Tibial nerve (tissue), 4 donors: ENCODE results near the gene NEU2.

ENCODE experiments used
- EP300 ChIP-seq, 2 donors: sonication (generic); formaldehyde crosslinking; IDR thresholded peaks; one replicate each; pipeline ENCODE4 v1.6.1; 2017; ENCODE audit warnings: antibody characterized with exemption in 2 of 2, mild to moderate bottlenecking in 1 of 2
- POLR2A ChIP-seq, 2 donors: fragments of 450-650 bp; IDR thresholded peaks; one replicate each; pipeline ENCODE4 v1.6.1; 2017; ENCODE audit warnings: antibody characterized with exemption in 2 of 2, mild to moderate bottlenecking in 2 of 2, moderate library complexity in 2 of 2
- TF ChIP-seq, protein P1 (sequence below), 5 experiments: fragments of 200-600 bp in 3 of 5; fragments of 450-650 bp in 2 of 5; sonication (generic) in 3 of 5; IDR thresholded peaks; one replicate each; pipeline ENCODE4 v1.5.1; 2016 to 2019; ENCODE audit warnings: antibody characterized with exemption in 5 of 5, mild to moderate bottlenecking in 3 of 5, moderate library complexity in 2 of 5

DNA sequence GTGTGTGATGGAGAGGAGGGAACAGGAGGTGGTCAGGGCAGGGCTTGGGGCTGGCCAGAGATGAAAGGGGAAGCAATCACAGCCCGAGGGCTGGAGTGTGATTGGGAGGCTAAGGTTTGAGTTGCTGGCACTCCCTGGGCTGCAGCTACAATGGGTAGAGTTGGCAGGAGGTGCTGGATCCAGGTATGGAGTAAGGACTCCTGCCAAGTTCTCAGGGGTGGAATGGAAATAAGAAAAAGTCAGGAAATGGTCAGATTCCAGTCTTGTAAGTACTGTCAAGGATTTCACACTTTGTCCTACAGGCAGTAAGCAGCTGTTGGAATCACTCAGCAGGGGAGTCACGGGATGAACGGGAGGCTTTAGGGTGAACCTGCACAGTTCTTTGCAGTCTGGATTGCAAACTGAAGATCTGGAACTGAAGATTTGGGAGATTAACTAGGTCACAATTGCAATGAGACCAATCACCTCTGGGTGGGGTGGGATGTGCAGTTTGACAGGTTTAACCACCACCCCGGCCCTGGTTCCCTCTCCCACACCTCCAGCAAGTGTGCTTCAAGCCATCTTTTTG, 16.8 kb downstream of the NEU2 start:
- TF ChIP-seq POLR2A (IDR thresholded peaks at IDR 0.05) (no peak), EP300 (IDR thresholded peaks at IDR 0.05) (no peak)
- TF ChIP-seq, protein P1, sequence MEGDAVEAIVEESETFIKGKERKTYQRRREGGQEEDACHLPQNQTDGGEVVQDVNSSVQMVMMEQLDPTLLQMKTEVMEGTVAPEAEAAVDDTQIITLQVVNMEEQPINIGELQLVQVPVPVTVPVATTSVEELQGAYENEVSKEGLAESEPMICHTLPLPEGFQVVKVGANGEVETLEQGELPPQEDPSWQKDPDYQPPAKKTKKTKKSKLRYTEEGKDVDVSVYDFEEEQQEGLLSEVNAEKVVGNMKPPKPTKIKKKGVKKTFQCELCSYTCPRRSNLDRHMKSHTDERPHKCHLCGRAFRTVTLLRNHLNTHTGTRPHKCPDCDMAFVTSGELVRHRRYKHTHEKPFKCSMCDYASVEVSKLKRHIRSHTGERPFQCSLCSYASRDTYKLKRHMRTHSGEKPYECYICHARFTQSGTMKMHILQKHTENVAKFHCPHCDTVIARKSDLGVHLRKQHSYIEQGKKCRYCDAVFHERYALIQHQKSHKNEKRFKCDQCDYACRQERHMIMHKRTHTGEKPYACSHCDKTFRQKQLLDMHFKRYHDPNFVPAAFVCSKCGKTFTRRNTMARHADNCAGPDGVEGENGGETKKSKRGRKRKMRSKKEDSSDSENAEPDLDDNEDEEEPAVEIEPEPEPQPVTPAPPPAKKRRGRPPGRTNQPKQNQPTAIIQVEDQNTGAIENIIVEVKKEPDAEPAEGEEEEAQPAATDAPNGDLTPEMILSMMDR (IDR thresholded peaks at IDR 0.05), result no peak
